K562 (cell line): ENCODE results near the gene ANKRD33. TPM values are rescaled to one million over a fixed set of nuclear protein-coding genes. Genes with fewer than 3 reads are reported as not detected.

ENCODE experiments used
- ATAC-seq: fragments of 200-7000 bp; cut with Tn5 transposase; 3 replicates; pipeline ENCODE4 v1.9.1; 2020; ENCODE audit warnings: moderate library complexity
- BruUV-seq: library from RNA; stranded (reverse); fragments of 400-500 nt; replicated peaks from 2 replicates; lab custom pipeline; 2021; lab: Mats Ljungman, UMichigan
- CTCF ChIA-PET: fragments of 300-600 bp; formaldehyde crosslinking; extraction: SDS; loops from one replicate; lab custom pipeline; 2021; ENCODE audit warnings: low intra/inter-chr PET ratio; lab: Yijun Ruan, JAX
- POLR2A ChIA-PET: fragments of 300-600, 350-650 bp; sonication (Branson Sonifier 250); formaldehyde crosslinking; extraction: SDS; loops from one replicate; lab custom pipeline; 2021; ENCODE audit warnings: antibody characterized with exemption, inconsistent platforms; lab: Yijun Ruan, JAX
- DNase-seq, 4 experiments: peaks; one replicate each; pipeline versions ENCODE4 v3.0.0 to v3.0.0-alpha.2; 2011 to 2018; ENCODE audit warnings: low spot score in 3 of 4, mixed read lengths in 3 of 4; ENCODE audit errors: extremely low read depth in 1 of 4
- FAIRE-seq: peaks from 2 replicates; lab custom pipeline; 2011; peaks lifted over from hg19 to GRCh38; lab: Jason Lieb, UNC
- H2AFZ ChIP-seq: 2 replicates; pipeline ENCODE4 v1.6.0; 2011; ENCODE audit warnings: low read depth, low read length, control low read depth, inconsistent platforms
- H3K27ac ChIP-seq: fragments of 200-600 bp; 3 replicates; pipeline ENCODE4 v1.8.0; 2011; ENCODE audit warnings: low read depth, mild to moderate bottlenecking, control low read depth, inconsistent platforms, low read length, moderate library complexity, mixed read lengths; ENCODE audit errors: extremely low read depth
- H3K27me3 ChIP-seq, 2 experiments: fragments of 300-600 bp in 1 of 2; 2 replicates in 1 of 2; 3 replicates in 1 of 2; pipeline versions ENCODE4 v1.6.0 to v1.8.0; 2011; ENCODE audit warnings: inconsistent platforms in 2 of 2, low read length in 2 of 2, mild to moderate bottlenecking in 1 of 2, mixed read lengths in 1 of 2, moderate library complexity in 1 of 2; ENCODE audit not compliant: control insufficient read depth in 2 of 2, insufficient read depth in 2 of 2
- H3K36me3 ChIP-seq: fragments of 300-600 bp; 3 replicates; pipeline ENCODE4 v1.8.0; 2011; ENCODE audit warnings: mild to moderate bottlenecking, low read length, inconsistent platforms; ENCODE audit not compliant: control insufficient read depth, insufficient read depth
- H3K4me1 ChIP-seq, 2 experiments: fragments of 200-600 bp in 1 of 2; replicated peaks in 1 of 2; 2 replicates in 1 of 2; 3 replicates in 1 of 2; pipeline versions ENCODE4 v1.5.1 to v1.8.0; 2011; ENCODE audit warnings: inconsistent platforms in 2 of 2, low read length in 2 of 2, mild to moderate bottlenecking in 1 of 2, mixed read lengths in 1 of 2, moderate library complexity in 1 of 2; ENCODE audit not compliant: control insufficient read depth in 2 of 2, insufficient read depth in 2 of 2
- H3K4me2 ChIP-seq: 2 replicates; pipeline ENCODE4 v1.6.1; 2011; ENCODE audit warnings: low read length, control low read depth, inconsistent platforms, mixed read lengths; ENCODE audit not compliant: insufficient read depth
- H3K4me3 ChIP-seq: fragments of 200-600 bp; sonication (generic), shearing (Covaris generic); 2 replicates; pipeline ENCODE4 v1.5.1; 2016; ENCODE audit warnings: control low read depth, inconsistent platforms
- H3K79me2 ChIP-seq: fragments of 200-600 bp; 3 replicates; pipeline ENCODE4 v1.8.0; 2011; ENCODE audit warnings: low read length, inconsistent platforms; ENCODE audit not compliant: control insufficient read depth, insufficient read depth
- H3K9ac ChIP-seq, 2 experiments: 2 replicates each; pipeline versions ENCODE4 v1.6.0 to v1.6.1; 2011; ENCODE audit warnings: low read depth in 2 of 2, low read length in 2 of 2, control low read depth in 1 of 2, inconsistent platforms in 1 of 2, mild to moderate bottlenecking in 1 of 2, mixed read lengths in 1 of 2; ENCODE audit not compliant: insufficient read depth in 1 of 2
- H3K9me1 ChIP-seq: one replicate; pipeline ENCODE4 v1.6.0; 2011; ENCODE audit warnings: inconsistent platforms, mild to moderate bottlenecking, low read length, moderate library complexity; ENCODE audit not compliant: control insufficient read depth, insufficient read depth
- H3K9me3 ChIP-seq: replicated peaks from 2 replicates; pipeline ENCODE4 v1.5.1; 2011; ENCODE audit warnings: low read depth, low read length, inconsistent platforms; ENCODE audit not compliant: control insufficient read depth, insufficient read depth
- H4K20me1 ChIP-seq: replicated peaks from 2 replicates; pipeline ENCODE4 v1.6.1; 2011; ENCODE audit warnings: low read length, inconsistent platforms, mixed read lengths; ENCODE audit not compliant: control insufficient read depth, insufficient read depth
- BMI1 ChIP-seq: fragments of 150-350 bp; IDR thresholded peaks from 2 replicates; pipeline ENCODE4 v1.6.1; 2014; ENCODE audit warnings: low read length
- CXXC5 ChIP-seq: fragments of 250-450 bp; sonication (Bioruptor Pico); IDR thresholded peaks from 2 replicates; pipeline ENCODE4 v1.8.0; 2022; ENCODE audit warnings: inconsistent platforms, mild to moderate bottlenecking, moderate library complexity
- FOXA1 ChIP-seq: fragments of 450-650 bp; IDR thresholded peaks from 2 replicates; pipeline ENCODE4 v1.6.1; 2016; ENCODE audit warnings: mild to moderate bottlenecking, borderline replicate concordance
- GATA2 ChIP-seq: sonication (generic); formaldehyde crosslinking; IDR thresholded peaks from 2 replicates; pipeline ENCODE4 v1.4.0; 2020; ENCODE audit warnings: mild to moderate bottlenecking, missing genetic modification reagents
- HSF4 ChIP-seq: fragments of 250-450 bp; sonication (Bioruptor Pico); IDR thresholded peaks from 2 replicates; pipeline ENCODE4 v2.1.2; 2022; ENCODE audit warnings: mild to moderate bottlenecking, moderate library complexity, borderline replicate concordance
- IFI16 ChIP-seq: fragments of 250-450 bp; sonication (Bioruptor Pico); IDR thresholded peaks from 2 replicates; pipeline ENCODE4 v2.1.2; 2022; ENCODE audit warnings: mild to moderate bottlenecking, inconsistent platforms
- NEUROD1 ChIP-seq: fragments of 150-350 bp; IDR thresholded peaks from 2 replicates; pipeline ENCODE4 v1.6.1; 2014; ENCODE audit warnings: borderline replicate concordance, low read length, low read depth; ENCODE audit not compliant: partially characterized antibody
- NR2C1 ChIP-seq, 2 experiments: fragments of 450-650 bp; IDR thresholded peaks; 2 replicates each; pipeline ENCODE4 v1.6.1; 2017; ENCODE audit warnings: mild to moderate bottlenecking in 2 of 2, antibody characterized with exemption in 1 of 2, inconsistent platforms in 1 of 2, missing compliant biosample characterization in 1 of 2, missing genetic modification characterization in 1 of 2
- RUNX1 ChIP-seq: sonication (generic); IDR thresholded peaks from 2 replicates; pipeline ENCODE4 v1.6.1; 2016; ENCODE audit warnings: antibody characterized with exemption, low read depth
- STAG1 ChIP-seq: sonication (generic); formaldehyde crosslinking; IDR thresholded peaks from 2 replicates; pipeline ENCODE4 v1.5.0; 2020; ENCODE audit warnings: missing genetic modification reagents, borderline replicate concordance
- TRIM28 ChIP-seq: fragments of 450-650 bp; IDR thresholded peaks from 2 replicates; pipeline ENCODE4 v1.6.1; 2017
- ZNF12 ChIP-seq: sonication (generic); formaldehyde crosslinking; IDR thresholded peaks from 2 replicates; pipeline ENCODE4 v1.4.0; 2020; ENCODE audit warnings: mild to moderate bottlenecking, missing genetic modification reagents
- ZNF143 ChIP-seq: sonication (generic); formaldehyde crosslinking; IDR thresholded peaks from 2 replicates; pipeline ENCODE4 v1.9.0; 2022; ENCODE audit warnings: mild to moderate bottlenecking, missing genetic modification reagents
- ZNF232 ChIP-seq: sonication (generic); formaldehyde crosslinking; IDR thresholded peaks from 2 replicates; pipeline ENCODE4 v1.8.0; 2022; ENCODE audit warnings: mild to moderate bottlenecking, missing genetic modification reagents
- ZNF444 ChIP-seq: fragments of 250-450 bp; sonication (Bioruptor Pico); IDR thresholded peaks from 2 replicates; pipeline ENCODE4 v1.4.0; 2020; ENCODE audit warnings: mild to moderate bottlenecking, moderate library complexity
- ZNF584 ChIP-seq: fragments of 200-800 bp; sonication (Bioruptor generic); IDR thresholded peaks from 2 replicates; pipeline ENCODE4 v1.6.1; 2016; ENCODE audit warnings: low read depth, mild to moderate bottlenecking, missing genetic modification characterization, missing compliant biosample characterization
- ZNF79 ChIP-seq: fragments of 250-450 bp; sonication (Bioruptor Pico); IDR thresholded peaks from 2 replicates; pipeline ENCODE4 v1.4.0; 2020; ENCODE audit warnings: low read depth, mild to moderate bottlenecking, moderate library complexity
- WGBS: fragments of 100-300 bp; shearing (Covaris generic); methylation state at CpG from one replicate; pipeline ENCODE4 v1.1.6; 2016; ENCODE audit warnings: low coverage, mixed read lengths; ENCODE audit not compliant: insufficient coverage; ENCODE audit errors: missing lambda C conversion rate; 5-methylcytosine and 5-hydroxymethylcytosine counted together
- in situ Hi-C: fragments of 300-500 bp; cut with MboI; formaldehyde crosslinking; loops from 4 replicates; pipeline ENCODE4 v1.15.0; 2018; ENCODE audit warnings: inconsistent platforms, mixed read lengths
- intact Hi-C: fragments of 100-400 bp; cut with micrococcal nuclease; formaldehyde crosslinking; loops from 2 replicates; pipeline ENCODE4 v1.14.2; 2022
- polyA plus RNA-seq, 8 experiments: library from polyadenylated mRNA; depleted of rRNA in 4 of 8; stranded (reverse) in 5 of 8; unstranded in 3 of 8; fragments of >200 nt; fragmentation: Nextera tagmentation in 2 of 8; fragmentation: Illumina TruSeq in 1 of 8; extraction: Ambion mirVana in 2 of 8; extraction: Trizol in 1 of 8; gene quantifications; 2 replicates each; pipeline versions ENCODE4 v1.2.1 to v1.2.3, GENCODE V29; 2011 to 2014; ENCODE audit warnings: inconsistent platforms in 1 of 8, missing spikeins in 1 of 8
- total RNA-seq, 7 experiments: library from RNA; depleted of rRNA in 6 of 7; stranded (reverse); fragments of >200 nt in 6 of 7; fragmentation: Illumina TruSeq in 2 of 7; extraction: Trizol in 2 of 7; gene quantifications; 2 replicates each; pipeline versions ENCODE4 v1.2.1 to v1.2.3, GENCODE V29; 2011 to 2021; ENCODE audit warnings: low replicate concordance in 1 of 7
- TF ChIP-seq, protein P1 (sequence below): sonication (generic); formaldehyde crosslinking; IDR thresholded peaks from 2 replicates; pipeline ENCODE4 v1.8.0; 2022; ENCODE audit warnings: mild to moderate bottlenecking, missing genetic modification reagents
- TF ChIP-seq, protein P2 (sequence below): fragments of 250-450 bp; sonication (Bioruptor Pico); IDR thresholded peaks from 2 replicates; pipeline ENCODE4 v1.4.0; 2020

The ANKRD33 gene
- total and polyA plus RNA-seq, 9 of the 15 experiments (the other 6 are each of a cell fraction or from before 2014, with no cell fraction given) = 0.04 to 0.11 (median 0.07) TPM; not detected in 4

DNA sequence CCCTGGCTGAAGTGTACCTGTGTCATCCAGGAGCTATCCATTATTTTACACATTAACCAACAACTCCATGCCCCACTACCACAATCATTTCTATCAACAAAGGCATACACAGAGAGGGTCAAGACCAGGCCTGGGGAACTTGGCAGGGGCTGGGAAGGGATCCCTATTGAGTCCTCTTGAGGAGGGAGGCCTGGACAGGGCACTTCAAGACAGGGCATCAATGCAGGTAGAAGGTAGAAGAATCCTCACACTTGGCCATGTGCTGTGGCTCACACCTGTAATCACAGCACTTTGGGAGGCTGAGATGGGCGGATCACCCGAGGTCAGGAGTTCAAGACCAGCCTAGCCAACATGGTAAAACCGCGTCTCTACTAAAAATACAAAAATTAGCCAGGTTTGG, 13.4 kb upstream of the ANKRD33 start:
- Histone ChIP-seq H3K9ac (no peak overlapping the region), H3K9me3 (no peaks in the 10 kb centered on the region), H3K4me1 (peaks cover 7 to 12% of the 10 kb centered on the region in 2 experiments; a peak in 4 of 5 replicates), H3K9me1 (no peaks in the 10 kb centered on the region), H3K36me3 (no peaks in the 10 kb centered on the region), H2AFZ (no peak overlapping the region), H3K4me3 (no peak overlapping the region), H3K79me2 (no peaks in the 10 kb centered on the region), H3K27me3 (peaks cover 14 to 37% of the 10 kb centered on the region in 2 experiments), H4K20me1 (no peaks in the 10 kb centered on the region; the same call in 1 of the 2 replicates), H3K27ac (no peak overlapping the region), H3K4me2 (no peak overlapping the region)
- no peak for ATAC-seq
- WGBS = 3% methylated on average over 4 of the region's 4 CpGs
- no peak for TF ChIP-seq ZNF584 (CRISPR knock-in tag)
- TF ChIP-seq HSF4 (CRISPR knock-in tag) = no peak
- no peak for TF ChIP-seq RUNX1
- TF ChIP-seq STAG1 (CRISPR knock-in tag) = no peak
- TF ChIP-seq FOXA1 = no peak
- TF ChIP-seq, protein P1, sequence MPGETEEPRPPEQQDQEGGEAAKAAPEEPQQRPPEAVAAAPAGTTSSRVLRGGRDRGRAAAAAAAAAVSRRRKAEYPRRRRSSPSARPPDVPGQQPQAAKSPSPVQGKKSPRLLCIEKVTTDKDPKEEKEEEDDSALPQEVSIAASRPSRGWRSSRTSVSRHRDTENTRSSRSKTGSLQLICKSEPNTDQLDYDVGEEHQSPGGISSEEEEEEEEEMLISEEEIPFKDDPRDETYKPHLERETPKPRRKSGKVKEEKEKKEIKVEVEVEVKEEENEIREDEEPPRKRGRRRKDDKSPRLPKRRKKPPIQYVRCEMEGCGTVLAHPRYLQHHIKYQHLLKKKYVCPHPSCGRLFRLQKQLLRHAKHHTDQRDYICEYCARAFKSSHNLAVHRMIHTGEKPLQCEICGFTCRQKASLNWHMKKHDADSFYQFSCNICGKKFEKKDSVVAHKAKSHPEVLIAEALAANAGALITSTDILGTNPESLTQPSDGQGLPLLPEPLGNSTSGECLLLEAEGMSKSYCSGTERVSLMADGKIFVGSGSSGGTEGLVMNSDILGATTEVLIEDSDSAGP (CRISPR knock-in tag) = no peak
- TF ChIP-seq GATA2 (CRISPR knock-in tag) = no peak
- TF ChIP-seq ZNF79 (CRISPR knock-in tag) = no peak
- no peak for TF ChIP-seq ZNF12 (CRISPR knock-in tag)
- no peak for TF ChIP-seq NEUROD1
- TF ChIP-seq ZNF232 (CRISPR knock-in tag) = no peak
- TF ChIP-seq NR2C1 (IDR thresholded peaks at IDR 0.05) = no peak
- no peak for TF ChIP-seq NR2C1 (tag; IDR thresholded peaks at IDR 0.05)
- TF ChIP-seq, protein P2, sequence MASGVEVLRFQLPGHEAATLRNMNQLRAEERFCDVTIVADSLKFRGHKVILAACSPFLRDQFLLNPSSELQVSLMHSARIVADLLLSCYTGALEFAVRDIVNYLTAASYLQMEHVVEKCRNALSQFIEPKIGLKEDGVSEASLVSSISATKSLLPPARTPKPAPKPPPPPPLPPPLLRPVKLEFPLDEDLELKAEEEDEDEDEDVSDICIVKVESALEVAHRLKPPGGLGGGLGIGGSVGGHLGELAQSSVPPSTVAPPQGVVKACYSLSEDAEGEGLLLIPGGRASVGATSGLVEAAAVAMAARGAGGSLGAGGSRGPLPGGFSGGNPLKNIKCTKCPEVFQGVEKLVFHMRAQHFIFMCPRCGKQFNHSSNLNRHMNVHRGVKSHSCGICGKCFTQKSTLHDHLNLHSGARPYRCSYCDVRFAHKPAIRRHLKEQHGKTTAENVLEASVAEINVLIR (CRISPR knock-in tag) = no peak
- no peak for TF ChIP-seq ZNF444
- no peak for TF ChIP-seq ZNF143 (CRISPR knock-in tag)
- no peak for TF ChIP-seq CXXC5
- no peak for TF ChIP-seq BMI1
- no peak for TF ChIP-seq TRIM28
- TF ChIP-seq IFI16 (CRISPR knock-in tag) = no peak
- ChIA-PET CTCF (interaction anchor here (0.7 kb wide), 1 partner anchor 23 kb away, joined by 5 read pairs; no protein-coding TSS in a partner anchor), POLR2A (interaction anchor here (0.8 to 1.1 kb wide), 3 partner anchors 10 to 31 kb away, joined by 3 to 4 read pairs (median 4); no protein-coding TSS in a partner anchor)
- FAIRE-seq = no peak
- no TSS peak for BruUV-seq
- no peak for DNase-seq
- intact Hi-C loops (loop anchor here (2.0 kb wide), 1 partner anchor 454 kb away; no protein-coding TSS in a partner anchor), in situ Hi-C loops (loop anchor here (5.0 kb wide), 1 partner anchor 447 kb away; no protein-coding TSS in a partner anchor)
